AG10803 (cell line): Measurements from ENCODE around the gene KRT79.

Experiments
- DNase-seq: peaks from one replicate; pipeline ENCODE4 v3.0.0; 2010; ENCODE audit warnings: low read depth
- H3K4me3 ChIP-seq: 2 replicates; pipeline ENCODE4 v1.5.1; 2011; ENCODE audit warnings: mild to moderate bottlenecking, low read length, control low read depth
- CTCF ChIP-seq: conservative IDR thresholded peaks from 2 replicates; pipeline ENCODE4 v1.5.1; 2011; ENCODE audit warnings: mild to moderate bottlenecking, low read length, control low read depth, inconsistent platforms

KRT79 gene

GRCh38 chr12:52826611-52827498 lies 7.3 kb downstream of the KRT79 start:
- no peak for TF ChIP-seq CTCF
- DNase-seq, result peak; percentile 38
- no peak overlapping the region for H3K4me3 ChIP-seq

- DNase-seq, result no peak
- no peak overlapping the region for H3K4me3 ChIP-seq
- no peak for TF ChIP-seq CTCF
These were observed 8.2 kb downstream of the KRT79 start for GRCh38 chr12:52825961-52826360.

GRCh38 chr12:52824741-52825410 lies 9.2 kb downstream of the KRT79 start:
- DNase-seq, result no peak
- H3K4me3 ChIP-seq, result no peak overlapping the region
- no peak for TF ChIP-seq CTCF

GRCh38 chr12:52823761-52824450 lies 10.2 kb downstream of the KRT79 start:
- TF ChIP-seq CTCF, result no peak
- no peak for DNase-seq
- H3K4me3 ChIP-seq, result no peak overlapping the region

- no peak for TF ChIP-seq CTCF
- H3K4me3 ChIP-seq, result no peak overlapping the region
- DNase-seq, result no peak
These were observed 11.2 kb downstream of the KRT79 start for GRCh38 chr12:52822771-52823510.

- TF ChIP-seq CTCF, result no peak
- H3K4me3 ChIP-seq, result no peak overlapping the region
- peak; percentile 39 for DNase-seq
These were observed 12.1 kb downstream of the KRT79 start for GRCh38 chr12:52821826-52822660.
